IPS DF 6.9 (cell line): ENCODE data around the gene HGF.
"Not testable (repeated sequence)": the region's sequence is repeated elsewhere in the genome, so short reads cannot be mapped to it uniquely, and the experiment has no call there.

ENCODE experiments used
- DNase-seq: peaks from one replicate; pipeline ENCODE4 v3.0.0-alpha.2; 2013; ENCODE audit warnings: low read depth, low spot score
- H3K27ac ChIP-seq: one replicate; pipeline ENCODE4 v1.5.1; 2013; ENCODE audit warnings: low read length, control low read depth
- H3K27me3 ChIP-seq: 2 replicates; pipeline ENCODE4 v1.6.1; 2013; ENCODE audit warnings: mild to moderate bottlenecking, low read length; ENCODE audit not compliant: control insufficient read depth, insufficient read depth
- H3K36me3 ChIP-seq: 2 replicates; pipeline ENCODE4 v1.6.1; 2013; ENCODE audit warnings: low read length; ENCODE audit not compliant: control insufficient read depth, insufficient read depth
- H3K4me1 ChIP-seq: 2 replicates; pipeline ENCODE4 v1.6.1; 2013; ENCODE audit warnings: low read length; ENCODE audit not compliant: control insufficient read depth, insufficient read depth
- H3K4me3 ChIP-seq: 2 replicates; pipeline ENCODE4 v1.5.1; 2013; ENCODE audit warnings: mild to moderate bottlenecking, low read length
- H3K9me3 ChIP-seq: 2 replicates; pipeline ENCODE4 v1.6.1; 2013; ENCODE audit warnings: low read length, inconsistent platforms; ENCODE audit not compliant: control insufficient read depth, insufficient read depth
- WGBS: extraction: QIAGEN DNeasy Blood & Tissue Kit; methylation state at CpG from one replicate; pipeline ENCODE4 v1.1.7; 2013; ENCODE audit warnings: mixed read lengths, missing lambda C conversion rate; ENCODE audit not compliant: insufficient read length, insufficient coverage; 5-methylcytosine and 5-hydroxymethylcytosine counted together

Gene HGF

DNA sequence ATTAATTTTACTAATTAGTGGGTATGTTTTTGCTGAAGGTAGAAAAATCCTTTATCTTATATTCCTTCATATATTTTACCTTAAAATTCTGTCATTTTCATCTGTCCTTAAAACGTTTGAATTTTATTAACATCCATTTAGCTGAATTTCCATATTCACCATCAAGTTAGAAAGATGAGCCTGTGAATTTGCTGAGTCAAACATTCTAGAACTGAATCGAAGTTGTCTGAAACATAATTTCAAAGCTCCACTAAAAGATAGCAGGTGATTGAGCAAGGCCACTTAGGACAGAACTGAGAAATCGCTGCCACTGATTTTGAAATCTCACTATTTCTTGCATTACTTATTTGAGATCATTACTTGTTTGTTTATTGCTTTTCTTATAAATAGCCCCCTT is 17.5 kb downstream of the HGF start:
- Histone ChIP-seq H3K9me3 (no peaks in the 10 kb centered on the region), H3K27ac (no peak overlapping the region)
- DNase-seq: no peak

DNA sequence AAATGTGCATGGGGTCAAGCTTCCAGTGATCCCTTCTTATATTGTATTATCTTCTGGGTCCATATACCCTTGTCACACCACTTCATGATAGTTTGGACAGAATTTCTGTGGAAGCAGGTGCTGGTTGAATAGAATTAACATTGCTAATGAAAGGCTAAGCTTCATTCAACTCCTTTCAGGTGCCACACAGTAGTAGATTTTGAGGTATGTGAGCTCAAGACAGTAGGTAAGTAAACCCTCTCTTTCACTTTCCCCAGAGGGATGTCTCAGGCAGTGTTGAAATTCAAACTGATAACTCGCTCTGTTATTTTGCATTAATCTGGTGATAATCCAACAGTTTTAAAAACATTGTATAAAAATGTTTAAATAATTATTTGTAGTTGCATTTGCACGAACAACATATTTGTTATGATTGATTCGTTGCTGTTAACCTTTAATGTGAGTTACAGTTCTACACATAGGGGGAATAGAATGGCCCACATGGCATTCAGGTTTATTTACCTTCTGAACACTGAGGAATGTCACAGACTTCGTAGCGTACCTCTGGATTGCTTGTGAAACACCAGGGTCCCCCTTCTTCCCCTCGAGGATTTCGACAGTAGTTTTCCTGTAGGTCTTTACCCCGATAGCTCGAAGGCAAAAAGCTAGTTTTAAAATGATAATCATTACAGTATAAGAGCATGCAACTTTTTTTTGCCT is 18.1 kb downstream of the HGF start:
- WGBS: no CpG with 5 or more reads among the region's 9 CpGs
- H3K4me1 ChIP-seq: peaks cover 3% of the 10 kb centered on the region; the same call in 1 of the 2 replicates
- no peaks in the 10 kb centered on the region; the same call in 1 of the 2 replicates for H3K36me3 ChIP-seq
- H3K27me3 ChIP-seq: no peaks in the 10 kb centered on the region
- DNase-seq: no peak
- no peak overlapping the region for H3K4me3 ChIP-seq
- no peaks in the 10 kb centered on the region for H3K9me3 ChIP-seq
- H3K27ac ChIP-seq: no peak overlapping the region

More for the DNA sequence above, 17.5 kb downstream of the HGF start:
- WGBS: no CpG with 5 or more reads among the region's 3 CpGs
- H3K36me3 ChIP-seq: no peaks in the 10 kb centered on the region; the same call in 1 of the 2 replicates
- no peak overlapping the region for H3K4me3 ChIP-seq
- no peaks in the 10 kb centered on the region for H3K27me3 ChIP-seq
- peaks cover 3% of the 10 kb centered on the region; the same call in 1 of the 2 replicates for H3K4me1 ChIP-seq

DNA sequence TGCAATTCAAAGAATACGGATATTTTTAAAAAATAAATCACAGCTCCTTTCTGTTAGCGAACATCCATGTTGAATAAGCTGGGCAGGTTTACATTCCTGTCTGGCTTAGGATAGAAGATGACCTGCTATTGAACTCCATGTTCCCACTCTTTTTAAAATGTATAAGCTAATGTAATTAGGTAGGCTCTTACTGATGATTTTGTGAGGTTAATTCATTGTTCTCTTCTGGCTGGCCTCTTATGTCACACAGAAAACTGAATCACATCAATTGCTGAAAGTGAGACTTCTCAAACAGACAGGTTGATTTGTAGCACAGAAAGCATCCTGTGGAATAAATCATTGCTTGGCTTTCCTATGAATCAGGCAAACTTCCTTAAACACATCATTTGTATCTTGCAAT is 24.2 kb downstream of the HGF start:
- Histone ChIP-seq H3K27me3 (no peaks in the 10 kb centered on the region), H3K4me3 (no peak overlapping the region), H3K4me1 (no peaks in the 10 kb centered on the region), H3K27ac (no peak overlapping the region), H3K36me3 (no peaks in the 10 kb centered on the region; the same call in 1 of the 2 replicates), H3K9me3 (no peaks in the 10 kb centered on the region)
- WGBS: no CpG with 5 or more reads among the region's 2 CpGs
- no peak for DNase-seq

DNA sequence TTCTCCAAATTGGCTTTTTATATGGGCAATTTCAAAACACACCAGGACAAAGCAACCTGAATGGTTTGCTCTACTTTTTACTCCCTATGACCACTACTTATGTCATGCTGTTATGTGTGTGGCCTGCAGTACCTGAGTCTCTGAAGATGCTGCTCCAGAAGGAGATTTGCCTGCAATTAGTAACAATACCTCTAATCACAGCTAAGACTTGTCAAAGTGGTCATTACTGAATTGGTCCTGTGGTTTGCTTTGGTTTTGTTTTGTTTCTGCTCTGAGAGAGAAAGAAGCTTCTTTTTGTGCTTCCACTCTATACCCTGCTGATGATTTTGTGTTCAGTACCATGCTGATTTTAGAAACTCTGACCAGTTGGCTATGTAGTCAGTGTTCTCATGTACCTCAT is 25.5 kb downstream of the HGF start:
- H3K27ac ChIP-seq: no peak overlapping the region
- H3K27me3 ChIP-seq: no peaks in the 10 kb centered on the region
- no peak for DNase-seq
- H3K36me3 ChIP-seq: no peaks in the 10 kb centered on the region
- H3K4me1 ChIP-seq: no peaks in the 10 kb centered on the region
- no peak overlapping the region for H3K4me3 ChIP-seq
- no peaks in the 10 kb centered on the region for H3K9me3 ChIP-seq

DNA sequence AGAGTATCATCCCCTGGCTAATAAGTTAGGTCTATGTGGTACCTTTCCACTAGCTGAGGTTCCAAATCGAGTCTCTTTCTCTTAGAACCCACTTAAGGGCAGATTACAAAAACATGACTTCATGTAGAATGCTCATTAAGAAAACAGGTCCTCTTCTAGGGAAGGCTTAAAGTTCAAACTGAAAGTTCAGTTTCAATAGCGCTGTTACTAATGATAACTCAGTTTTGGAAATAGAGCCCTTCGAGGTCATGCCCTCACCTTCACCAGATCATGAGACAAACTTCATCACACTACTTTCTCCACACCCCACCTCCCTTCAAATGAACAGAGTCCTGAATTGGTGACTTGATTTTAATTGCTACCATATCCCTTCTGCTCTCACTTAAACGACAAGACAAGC is 26.2 kb downstream of the HGF start:
- Histone ChIP-seq H3K36me3 (no peaks in the 10 kb centered on the region), H3K27ac (no peak overlapping the region), H3K9me3 (no peaks in the 10 kb centered on the region), H3K4me3 (no peak overlapping the region), H3K4me1 (no peaks in the 10 kb centered on the region), H3K27me3 (no peaks in the 10 kb centered on the region)
- WGBS: no CpG with 5 or more reads among the region's 4 CpGs
- DNase-seq: no peak

DNA sequence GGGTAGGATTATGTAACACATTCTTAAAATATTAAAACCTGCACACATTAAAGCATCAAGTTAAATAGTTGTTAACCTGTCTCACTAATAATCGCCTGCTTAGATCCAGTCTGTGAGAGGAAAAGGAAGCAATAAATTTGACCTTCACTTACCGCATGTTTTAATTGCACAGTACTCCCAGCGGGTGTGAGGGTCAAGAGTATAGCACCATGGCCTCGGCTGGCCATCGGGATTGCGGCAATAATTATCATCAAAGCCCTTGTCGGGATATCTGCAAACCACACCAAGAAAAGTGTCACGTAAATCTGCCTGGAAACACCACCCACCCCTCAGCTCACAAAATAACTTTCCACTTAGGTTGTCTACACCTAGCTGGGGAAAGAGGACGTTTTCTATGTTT is 26.6 kb downstream of the HGF start:
- H3K36me3 ChIP-seq: no peaks in the 10 kb centered on the region
- WGBS: no CpG with 5 or more reads among the region's 9 CpGs
- H3K4me3 ChIP-seq: no peak overlapping the region
- H3K4me1 ChIP-seq: no peaks in the 10 kb centered on the region
- no peak for DNase-seq
- H3K9me3 ChIP-seq: no peaks in the 10 kb centered on the region
- H3K27me3 ChIP-seq: no peaks in the 10 kb centered on the region
- H3K27ac ChIP-seq: no peak overlapping the region

DNA sequence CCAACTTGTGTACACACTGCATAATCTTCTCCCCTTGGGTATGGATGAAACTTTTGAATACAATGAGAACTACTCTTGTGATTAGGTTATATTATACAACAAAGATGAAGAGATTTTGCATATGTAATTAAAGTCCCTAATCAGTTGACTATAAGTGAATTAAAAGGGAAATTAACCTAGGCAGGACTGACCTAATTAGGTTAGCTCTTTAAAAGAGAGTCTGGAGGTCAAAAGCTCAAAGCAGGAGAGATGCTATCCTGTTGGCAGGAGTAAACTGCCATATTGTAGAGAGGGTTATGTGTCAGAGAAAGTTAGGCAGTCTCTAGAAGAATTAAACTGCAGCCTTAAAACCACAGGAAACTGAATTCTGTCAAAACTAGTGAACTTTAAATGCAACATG is 29.4 kb downstream of the HGF start:
- H3K27me3 ChIP-seq: no peaks in the 10 kb centered on the region
- H3K36me3 ChIP-seq: no peaks in the 10 kb centered on the region
- no peaks in the 10 kb centered on the region for H3K9me3 ChIP-seq

DNA sequence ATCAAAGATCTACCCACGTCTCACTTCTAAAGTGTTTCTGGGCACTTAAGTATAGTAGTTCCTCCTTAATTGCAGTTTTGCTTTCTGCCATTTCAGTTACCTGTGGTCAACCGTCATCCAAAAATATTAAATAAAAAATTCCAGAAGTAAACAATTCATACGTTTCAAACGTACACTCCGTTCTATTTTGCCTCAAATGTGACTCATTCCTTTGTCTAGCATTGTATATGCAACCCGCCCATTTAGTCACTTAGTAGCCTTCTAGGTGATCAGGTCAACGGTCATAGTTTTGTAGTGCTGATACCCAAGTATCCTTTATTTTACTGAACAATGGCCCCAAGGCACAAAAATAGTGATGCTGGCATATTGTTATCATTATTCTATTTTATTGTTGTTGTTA is 33.8 kb downstream of the HGF start:
- Histone ChIP-seq H3K27me3 (no peaks in the 10 kb centered on the region), H3K9me3 (no peaks in the 10 kb centered on the region), H3K27ac (no peak overlapping the region), H3K4me1 (no peaks in the 10 kb centered on the region), H3K36me3 (no peaks in the 10 kb centered on the region), H3K4me3 (no peak overlapping the region)
- WGBS: 100% methylated on average over 4 of the region's 7 CpGs
- DNase-seq: no peak

More for the DNA sequence above, 29.4 kb downstream of the HGF start:
- no peak overlapping the region for H3K4me3 ChIP-seq
- H3K4me1 ChIP-seq: no peaks in the 10 kb centered on the region
- no peak overlapping the region for H3K27ac ChIP-seq
- DNase-seq: no peak

DNA sequence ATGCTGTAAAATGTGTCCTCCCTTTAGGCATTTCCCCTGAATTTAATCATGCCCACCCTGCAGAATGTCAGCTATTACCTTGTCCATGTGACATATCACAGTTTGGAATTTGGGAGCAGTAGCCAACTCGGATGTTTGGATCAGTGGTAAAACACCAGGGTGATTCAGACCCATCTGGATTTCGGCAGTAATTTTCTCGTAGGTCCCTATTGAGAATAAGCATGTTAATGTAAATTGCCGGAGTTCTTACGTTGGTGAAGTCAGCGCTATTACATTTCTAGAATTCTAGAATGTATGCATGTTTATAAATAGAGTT is 44.1 kb downstream of the HGF start:
- WGBS: no CpG with 5 or more reads among the region's 6 CpGs
- Histone ChIP-seq H3K36me3 (no peaks in the 10 kb centered on the region), H3K4me1 (no peaks in the 10 kb centered on the region), H3K27me3 (no peaks in the 10 kb centered on the region), H3K4me3 (no peak overlapping the region), H3K27ac (no peak overlapping the region), H3K9me3 (no peaks in the 10 kb centered on the region)
- DNase-seq: no peak

DNA sequence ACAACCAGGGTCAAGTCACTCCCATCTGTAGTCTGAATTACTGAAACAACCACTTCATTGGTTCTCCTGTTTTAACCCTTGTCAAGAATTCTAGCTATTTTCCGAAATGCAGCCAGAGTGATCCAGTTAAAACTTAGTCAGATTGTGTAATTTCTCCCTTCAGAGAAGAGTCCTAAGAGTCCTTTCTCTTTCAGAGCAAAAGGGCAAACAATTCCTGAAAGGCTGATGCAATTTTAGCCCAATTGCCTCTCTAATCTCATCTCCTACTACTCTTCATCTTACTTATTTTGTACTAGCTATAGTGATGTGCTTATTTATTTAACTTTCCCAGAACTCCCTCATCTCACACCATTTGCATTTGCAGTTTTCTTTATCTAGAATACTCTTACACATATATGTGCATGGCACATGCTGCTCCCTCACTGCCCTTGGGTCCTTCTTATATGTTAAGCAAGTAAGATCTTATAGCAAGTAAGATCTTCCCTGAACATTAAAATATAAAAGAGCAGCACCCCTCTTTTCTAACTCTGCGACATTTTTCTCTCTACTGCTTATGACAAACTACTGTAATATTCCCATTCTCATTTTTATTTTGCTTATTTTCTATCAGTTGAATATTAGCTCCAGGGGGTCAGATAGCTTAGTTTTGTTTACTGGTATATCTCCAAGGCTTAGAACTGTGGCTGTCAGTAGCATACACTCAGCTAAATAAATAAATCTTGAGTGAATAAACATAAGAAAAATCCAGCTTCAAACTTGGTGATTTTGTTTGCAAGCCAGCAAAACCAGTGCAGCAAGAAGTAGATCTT is 44.6 kb downstream of the HGF start:
- H3K4me3 ChIP-seq: no peak overlapping the region
- no peak for DNase-seq
- H3K4me1 ChIP-seq: no peaks in the 10 kb centered on the region
- H3K27ac ChIP-seq: no peak overlapping the region
- no peaks in the 10 kb centered on the region for H3K9me3 ChIP-seq
- H3K27me3 ChIP-seq: no peaks in the 10 kb centered on the region
- no CpG with 5 or more reads among the region's 2 CpGs for WGBS
- no peaks in the 10 kb centered on the region for H3K36me3 ChIP-seq

DNA sequence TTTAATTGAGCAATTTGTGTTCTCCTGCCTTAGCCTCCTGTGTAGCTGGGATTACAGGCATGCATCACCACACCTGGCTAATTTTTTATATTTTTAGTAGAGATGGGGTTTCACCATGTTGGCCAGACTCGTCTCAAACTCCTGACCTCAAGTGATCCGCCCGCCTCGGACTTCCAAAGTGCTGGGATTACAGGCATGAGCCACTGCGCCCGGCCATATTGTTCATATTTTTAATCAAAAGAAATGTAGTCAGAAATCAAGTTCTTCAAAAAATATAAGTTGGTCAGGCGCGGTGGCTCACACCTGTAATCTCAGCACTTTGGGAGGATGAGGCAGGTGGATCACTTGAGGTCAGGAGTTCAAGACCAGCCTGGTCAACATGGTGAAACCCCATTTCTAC is 47.6 kb downstream of the HGF start:
- H3K27ac ChIP-seq, H3K4me1 ChIP-seq, H3K9me3 ChIP-seq, DNase-seq, H3K27me3 ChIP-seq, H3K36me3 ChIP-seq, H3K4me3 ChIP-seq: not testable (repeated sequence)
- WGBS: no CpG with 5 or more reads among the region's 8 CpGs
